Embryonic facial prominence (tissue), 1 donor: ENCODE measurements around the gene SERTAD2.

Experiments used
- DNase-seq: peaks from one replicate; pipeline ENCODE4 v3.0.0-alpha.2; 2016; ENCODE audit errors: extremely low spot score

Gene SERTAD2

GRCh38 chr2:64607381-64608304 is 46.1 kb downstream of the SERTAD2 start:
- no peak for DNase-seq

DNA sequence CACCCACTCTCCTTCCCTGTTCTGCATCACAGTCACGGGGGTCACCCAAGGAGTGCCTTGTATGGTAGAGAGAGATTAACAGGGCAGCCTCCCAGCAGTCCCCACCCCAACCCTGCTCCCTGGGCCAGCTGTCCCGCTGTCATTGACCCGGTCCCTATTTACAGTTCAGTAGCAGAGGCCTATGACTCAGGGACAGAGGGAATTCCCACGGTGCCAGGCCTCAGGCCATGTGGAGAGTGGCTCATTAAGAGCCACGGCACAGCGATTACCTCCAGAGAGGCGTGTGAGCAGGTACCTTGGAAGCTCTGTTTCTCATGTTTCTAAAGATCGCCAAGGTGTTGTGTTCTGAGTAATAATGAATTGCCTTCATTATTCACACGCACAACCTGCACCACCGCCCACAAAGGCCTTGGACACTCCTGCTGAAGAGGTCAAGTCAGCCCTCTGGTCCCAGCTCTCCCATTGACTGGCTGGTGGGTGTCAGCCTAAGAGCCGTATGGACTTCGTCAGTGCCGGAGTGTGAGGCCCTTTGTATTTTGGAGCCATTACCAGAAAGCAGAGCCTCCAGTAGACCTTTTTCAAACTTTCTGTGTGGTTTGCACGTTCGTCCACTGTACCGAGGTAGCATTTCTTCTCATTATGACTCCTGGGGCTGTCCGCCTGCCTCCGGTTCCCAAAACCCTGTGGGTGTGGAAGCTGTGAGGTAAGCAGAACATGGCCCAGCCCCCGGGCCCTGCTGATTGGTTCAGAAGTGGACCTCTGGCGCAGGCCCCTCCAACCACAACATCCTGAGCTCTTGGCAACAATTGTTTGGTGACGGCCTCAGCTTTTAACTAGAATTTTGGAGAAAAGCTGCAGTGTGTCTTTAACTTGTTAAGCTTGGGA is 47.0 kb downstream of the SERTAD2 start:
- DNase-seq = no peak

GRCh38 chr2:64605991-64606478 is 47.7 kb downstream of the SERTAD2 start:
- no peak for DNase-seq

DNA sequence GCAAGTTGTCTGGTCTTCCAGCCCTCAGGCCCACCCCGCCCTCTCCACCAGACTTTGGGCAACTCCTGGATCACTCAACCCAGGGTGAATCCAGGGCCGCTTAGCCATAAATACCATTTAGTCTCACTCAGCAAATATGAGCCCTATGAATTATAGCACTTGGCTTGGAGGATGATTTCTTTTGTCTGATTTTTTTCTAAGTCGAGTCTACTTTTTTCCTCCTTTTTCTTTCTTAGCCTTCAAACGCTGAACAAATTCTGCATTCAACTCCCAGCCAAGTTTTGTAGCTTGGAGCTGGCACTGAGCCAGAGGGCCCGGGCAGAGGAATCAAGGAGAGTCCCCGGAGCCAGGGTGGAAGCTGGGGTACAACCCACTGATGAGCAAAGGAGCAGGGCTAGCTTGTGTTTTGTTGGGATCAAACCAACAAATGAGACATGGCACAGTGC is 48.7 kb downstream of the SERTAD2 start:
- DNase-seq = no peak

DNA sequence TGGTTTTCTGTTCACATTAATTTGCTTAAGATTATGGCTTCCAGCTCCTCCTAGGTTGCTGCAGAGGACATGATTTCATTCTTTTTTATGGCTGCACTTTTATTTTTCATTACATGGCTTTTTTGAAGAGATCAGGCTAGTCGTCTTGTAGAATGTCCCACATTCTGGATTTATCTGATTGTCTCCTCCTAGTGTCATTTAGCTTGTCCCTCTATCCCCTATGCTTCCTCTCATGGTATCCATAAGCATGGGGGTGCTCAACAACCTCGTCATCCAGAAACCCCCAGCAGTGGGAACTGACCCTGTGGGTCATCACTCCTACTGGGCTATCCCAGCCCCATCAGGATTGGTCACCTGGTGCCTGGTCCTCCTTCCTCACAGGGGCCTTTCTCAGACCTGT is 49.6 kb downstream of the SERTAD2 start:
- no peak for DNase-seq

DNA sequence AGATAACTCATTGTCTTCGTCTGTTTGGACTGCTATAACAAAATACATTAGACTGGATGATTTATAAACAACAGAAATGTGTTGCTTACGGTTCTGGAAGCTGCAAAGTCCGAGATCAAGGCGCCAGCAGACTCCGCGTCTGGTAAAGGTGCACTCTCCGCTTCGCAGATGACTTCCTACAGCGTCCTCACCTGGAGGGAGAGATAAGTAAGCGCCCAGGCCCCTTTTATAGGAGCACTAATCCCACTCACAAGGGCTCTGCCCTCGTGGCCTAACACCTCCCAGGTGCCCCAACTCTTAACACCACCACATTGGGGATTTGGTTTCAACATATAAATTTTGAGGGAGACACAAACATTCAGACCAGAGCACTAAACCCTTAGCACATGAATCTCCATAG is 51.3 kb downstream of the SERTAD2 start:
- DNase-seq = no peak

- no peak for DNase-seq
These were observed 51.8 kb downstream of the SERTAD2 start for GRCh38 chr2:64601785-64602391.

DNA sequence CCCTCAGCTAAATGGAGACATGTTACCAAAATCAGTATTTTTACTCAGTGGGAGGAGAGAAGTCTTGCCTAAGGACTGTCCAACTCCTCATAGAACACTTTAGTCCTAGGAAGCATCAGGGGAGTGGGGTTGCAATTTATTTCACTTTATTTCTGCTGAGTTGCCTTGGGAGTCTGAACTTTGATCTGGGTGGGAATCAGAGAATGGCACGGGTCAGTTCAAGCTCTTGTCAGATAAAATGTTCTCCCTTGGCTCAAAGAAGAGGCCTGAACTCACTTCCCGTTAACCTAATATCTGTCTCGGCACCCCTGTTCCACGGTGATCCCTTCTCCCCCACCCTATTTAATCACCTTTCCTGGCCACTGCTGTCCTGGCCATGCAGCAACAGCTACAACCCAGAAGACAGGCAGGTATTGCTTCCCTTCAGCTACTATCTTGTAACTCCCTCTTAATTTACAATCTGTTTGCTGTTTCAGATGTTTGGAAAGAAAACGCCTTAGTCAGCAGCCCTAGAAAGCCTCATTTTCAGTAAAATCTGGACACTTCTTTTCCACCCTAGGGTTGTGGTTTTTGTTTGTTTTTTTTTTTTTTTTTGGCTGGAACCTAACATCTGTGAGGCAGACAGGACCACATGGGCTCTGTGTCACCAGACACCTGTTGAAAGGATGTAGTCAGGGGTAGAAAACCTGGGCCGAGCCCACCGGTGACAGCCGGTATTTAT is 52.5 kb downstream of the SERTAD2 start:
- no peak for DNase-seq

DNA sequence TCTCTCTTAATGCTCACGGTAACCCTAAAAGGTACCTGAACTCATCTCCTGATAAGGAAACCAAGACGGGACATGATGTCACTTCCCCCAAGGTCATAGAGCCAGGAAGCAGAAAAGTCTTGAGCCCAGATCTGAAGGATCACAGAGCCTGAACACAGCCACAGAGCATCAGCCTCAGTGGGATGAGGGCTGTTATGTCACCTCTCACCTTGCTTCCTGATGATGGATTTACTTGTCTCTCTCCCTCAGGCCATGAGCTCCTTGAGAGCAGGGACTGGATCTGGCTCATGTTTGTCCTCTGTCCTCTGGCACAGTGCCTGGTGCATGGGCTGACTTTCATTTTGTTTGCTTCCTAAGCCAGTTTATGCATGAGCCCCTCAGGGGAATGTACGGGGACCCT is 54.2 kb downstream of the SERTAD2 start:
- DNase-seq = no peak

- DNase-seq = no peak
These were observed 55.5 kb downstream of the SERTAD2 start for GRCh38 chr2:64598226-64598625.

DNA sequence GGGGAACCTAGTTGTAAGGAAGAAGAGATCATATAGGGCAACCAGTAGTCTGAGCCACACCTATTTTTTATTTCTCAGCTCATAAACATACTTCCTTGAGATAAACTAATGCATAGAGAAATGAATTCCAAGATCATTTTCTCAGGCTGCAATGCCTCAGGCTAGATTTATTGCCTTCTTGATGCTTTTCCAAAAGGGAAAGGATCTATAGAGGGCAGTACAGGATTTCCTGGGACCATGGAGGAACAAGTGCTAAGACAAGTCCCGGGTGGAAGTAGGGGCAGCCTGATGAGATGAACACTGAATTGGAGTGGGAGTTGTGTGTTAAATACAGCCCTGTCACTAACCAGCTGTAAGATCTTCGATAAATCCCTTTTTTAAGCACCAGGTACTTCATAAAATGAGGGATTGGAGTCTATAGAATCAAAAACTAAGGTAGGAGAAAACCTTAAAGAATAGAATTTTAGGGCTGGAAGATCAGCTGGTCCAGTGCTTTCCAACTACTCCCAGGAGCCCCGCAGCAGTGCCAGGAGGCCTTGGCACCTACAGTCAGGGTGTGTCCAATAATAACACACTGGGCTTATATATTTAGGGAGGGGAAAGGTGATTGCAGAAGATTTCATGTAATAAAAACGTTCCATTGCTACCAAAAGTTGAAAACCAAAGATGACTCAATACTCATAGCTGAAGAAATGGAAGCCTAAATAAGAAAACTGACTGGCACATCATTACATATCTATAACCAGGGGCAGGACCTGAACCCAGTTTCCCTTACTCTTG is 58.1 kb downstream of the SERTAD2 start:
- DNase-seq = no peak

DNA sequence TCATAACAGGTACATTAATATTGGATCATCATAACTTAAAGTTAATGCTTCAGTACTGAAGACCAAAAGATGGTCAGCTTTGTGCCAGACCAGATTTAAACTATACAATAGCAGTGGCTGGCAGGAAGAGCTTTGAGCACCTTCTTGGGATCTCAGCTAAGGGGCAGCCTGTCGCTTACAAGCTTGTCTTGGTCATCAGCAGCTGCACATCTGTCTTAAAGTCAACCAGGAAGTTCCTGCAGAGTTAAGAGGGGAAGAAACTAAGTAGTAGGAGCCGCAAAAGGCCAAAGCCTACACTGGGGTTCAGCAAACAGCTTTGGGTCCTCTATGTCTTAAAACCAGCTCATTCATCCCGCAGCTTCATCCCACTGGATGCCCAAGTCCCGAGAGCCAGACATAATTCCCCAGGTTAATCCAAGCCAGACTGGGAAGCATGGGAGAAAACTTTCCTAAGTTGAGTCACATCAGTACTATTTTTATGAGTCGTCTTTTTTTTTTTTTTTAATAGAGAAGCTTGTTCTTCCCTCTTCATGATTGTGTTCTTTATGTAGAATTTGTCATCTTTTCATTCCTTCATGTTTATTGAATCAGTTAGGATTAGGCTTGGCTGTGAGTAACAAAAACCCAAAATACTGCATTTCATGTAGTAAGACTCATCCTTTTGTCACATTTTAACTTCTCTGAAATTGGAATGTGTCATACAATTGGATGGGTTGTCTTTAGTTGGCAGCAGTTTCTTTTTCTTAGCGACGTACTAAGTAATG is 59.3 kb downstream of the SERTAD2 start:
- no peak for DNase-seq

DNA sequence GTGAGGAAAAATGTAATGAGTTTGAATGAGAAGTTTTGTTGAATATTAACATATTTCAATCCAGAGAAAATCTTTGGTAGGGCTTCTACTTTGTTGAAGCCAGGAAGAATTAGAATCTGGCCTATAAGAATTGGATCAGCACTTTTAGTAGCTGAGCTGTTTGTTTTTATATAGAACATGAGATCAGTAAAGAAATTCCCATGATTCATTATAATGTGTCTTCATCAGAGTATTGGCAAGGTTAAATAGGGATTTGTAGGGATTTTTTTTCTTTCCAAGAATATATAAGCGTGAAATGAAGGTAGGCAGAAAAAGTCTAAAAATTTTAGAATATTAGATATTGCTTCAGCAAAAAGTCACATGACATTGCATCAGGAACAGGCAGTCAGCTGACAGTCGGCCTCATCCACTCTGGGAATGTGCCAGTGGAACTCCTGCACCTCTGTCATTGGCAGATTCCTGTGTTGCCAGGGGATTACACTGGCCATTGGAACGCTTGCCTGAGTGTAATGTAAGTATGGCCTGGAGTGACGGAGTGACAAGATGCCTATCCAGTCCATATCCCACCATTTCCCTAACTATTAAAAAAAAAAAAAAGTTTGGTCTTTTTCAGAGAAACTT is 60.6 kb downstream of the SERTAD2 start:
- no peak for DNase-seq

- DNase-seq = no peak
These were observed 62.5 kb downstream of the SERTAD2 start for GRCh38 chr2:64591188-64591587.

DNA sequence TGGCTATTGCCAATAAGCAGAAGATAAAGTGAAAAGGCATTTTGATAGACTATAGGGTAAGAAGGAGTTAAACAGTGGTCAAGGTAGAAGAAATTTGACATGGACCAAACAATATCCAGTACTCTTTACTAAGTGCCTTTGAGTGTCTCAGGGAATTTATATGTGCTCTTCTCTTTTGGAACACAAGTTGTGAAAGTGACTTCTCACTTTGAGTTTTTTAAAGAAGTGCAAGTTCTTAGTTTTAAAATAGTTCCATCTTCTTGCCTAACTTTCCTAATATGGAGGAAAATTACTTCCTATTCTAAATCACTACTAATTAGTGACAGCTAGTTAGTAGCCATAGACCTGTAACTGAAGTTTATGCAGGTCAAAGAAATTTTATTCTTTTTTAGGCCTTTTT is 66.2 kb downstream of the SERTAD2 start:
- no peak for DNase-seq

DNA sequence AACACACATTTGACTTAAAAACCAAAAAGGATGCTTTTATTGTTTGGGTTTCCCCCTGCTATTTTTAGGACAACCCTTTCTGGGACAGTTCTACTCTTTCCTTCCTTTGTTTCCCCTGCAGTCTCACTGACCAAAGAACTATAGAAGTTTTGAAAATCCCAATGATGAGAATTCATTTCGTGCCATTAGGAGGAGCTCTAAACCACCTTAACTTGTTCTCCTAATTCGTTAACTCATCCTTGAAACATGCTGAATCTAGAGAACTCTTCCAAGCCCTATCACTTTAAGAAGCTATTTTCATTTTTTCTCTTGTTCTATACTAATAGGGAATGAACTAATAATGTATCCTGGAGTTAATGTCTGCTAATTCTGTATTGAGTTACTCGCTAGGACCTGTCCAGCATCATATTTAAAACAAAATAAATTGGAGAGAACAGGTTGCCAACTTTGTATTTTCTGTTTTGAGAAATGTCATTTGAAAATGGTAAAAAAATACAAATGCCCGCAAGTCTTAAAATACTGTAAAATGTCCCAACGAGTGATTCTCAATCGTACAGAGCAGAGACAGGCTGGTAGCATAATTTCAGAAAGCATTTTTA is 66.7 kb downstream of the SERTAD2 start:
- peak; percentile 74 for DNase-seq

- DNase-seq = no peak
These were observed 67.7 kb downstream of the SERTAD2 start for GRCh38 chr2:64586054-64586453.

DNA sequence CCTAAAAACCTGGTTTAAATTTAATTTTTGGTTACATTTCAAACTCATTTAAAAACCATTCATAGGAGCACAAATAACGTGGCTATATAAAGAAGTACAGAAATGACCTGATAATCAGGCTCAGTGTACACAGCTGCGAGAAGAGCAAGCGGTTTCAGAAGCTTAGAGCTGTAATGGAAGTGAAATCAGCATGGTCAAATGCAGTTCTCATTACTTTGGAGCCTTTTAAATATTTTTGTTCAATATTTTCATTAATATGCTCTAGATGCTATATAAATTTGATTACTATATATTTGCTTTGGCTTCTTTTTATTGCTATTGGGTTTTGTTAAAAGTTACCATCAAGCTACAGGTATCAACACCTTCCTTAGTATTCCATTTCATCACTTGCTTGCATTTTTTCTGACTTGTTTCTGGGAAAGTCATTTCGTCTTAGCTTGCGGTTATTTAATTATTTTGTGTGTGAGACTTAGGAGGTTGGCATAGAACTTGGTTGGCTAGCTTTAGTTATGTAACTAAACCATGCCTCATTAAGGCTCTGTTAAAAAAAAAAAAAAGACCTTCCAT is 70.9 kb downstream of the SERTAD2 start:
- no peak for DNase-seq
